OCI-M1 (cell line): ENCODE measurements around the gene ZBTB46.
A peak's percentile ranks its signal among the peaks of the same experiment; 100 is the strongest.
"Not testable (repeated sequence)": the region's sequence is repeated elsewhere in the genome, so short reads cannot be mapped to it uniquely, and the experiment has no call there.

Experiments
- DNase-seq: peaks from one replicate; lab custom pipeline; 2025; lab: John Stamatoyannopoulos, UW

Gene ZBTB46

DNA sequence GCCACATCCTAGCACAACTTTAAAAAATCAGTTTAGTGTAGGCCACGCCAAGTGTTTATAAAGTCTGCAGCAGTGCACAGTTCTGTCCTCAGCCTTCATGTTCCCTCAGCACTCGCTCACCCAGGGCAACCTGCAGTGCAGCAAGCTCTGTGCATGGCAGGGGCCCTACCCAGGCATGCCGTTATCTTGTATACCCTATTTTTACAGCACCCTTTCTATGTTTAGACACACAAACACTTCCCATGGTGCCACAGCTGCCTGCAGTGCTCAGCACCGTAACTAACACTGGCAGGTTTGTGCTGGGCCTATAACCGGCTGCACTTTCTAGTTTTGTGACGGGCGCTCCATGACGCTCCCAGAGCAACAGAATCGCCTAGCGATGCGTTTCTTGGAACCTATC lies 43.8 kb downstream of the ZBTB46 start:
- DNase-seq = no peak

DNA sequence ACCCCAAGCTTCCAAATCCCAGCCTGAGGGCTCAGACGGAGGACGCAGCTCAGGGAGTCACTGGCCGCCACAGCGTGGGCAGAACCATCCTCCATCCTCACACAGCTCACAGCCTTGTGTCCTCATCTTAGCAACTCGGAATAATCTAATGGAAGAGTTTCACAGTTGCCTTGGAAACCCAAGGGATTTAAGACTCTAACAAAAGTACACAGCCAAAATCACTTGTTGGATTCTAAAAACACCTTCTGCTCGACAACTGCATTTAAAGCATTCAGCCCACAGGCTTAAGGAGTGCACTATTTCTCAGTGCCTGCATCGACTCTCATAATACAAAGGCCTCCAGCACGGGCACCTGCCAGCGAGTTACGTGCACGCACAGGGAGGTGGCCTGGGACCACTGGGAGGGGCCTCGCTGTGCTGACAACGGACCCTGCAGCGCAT lies 45.4 kb downstream of the ZBTB46 start:
- DNase-seq = no peak

DNA sequence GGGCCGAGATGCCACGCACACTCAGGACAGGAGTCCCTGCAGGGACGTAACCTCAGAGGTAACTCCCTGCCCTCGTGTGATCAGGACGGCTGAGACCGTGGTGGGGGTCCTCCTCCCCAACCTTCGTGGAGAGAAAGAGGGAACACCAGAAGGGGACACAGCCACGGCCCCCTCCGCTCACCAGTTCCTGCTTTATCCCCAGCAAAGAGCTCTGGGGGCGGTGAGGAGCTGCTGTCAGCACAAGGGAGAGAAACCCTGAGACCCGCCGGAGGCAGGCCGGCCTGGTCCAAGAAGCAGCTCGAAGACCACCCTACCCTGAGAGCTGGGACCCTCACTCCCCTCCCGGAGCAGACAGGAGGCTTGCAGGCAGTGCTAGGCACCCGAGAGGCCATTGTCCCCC lies 47.1 kb downstream of the ZBTB46 start:
- no peak for DNase-seq

DNA sequence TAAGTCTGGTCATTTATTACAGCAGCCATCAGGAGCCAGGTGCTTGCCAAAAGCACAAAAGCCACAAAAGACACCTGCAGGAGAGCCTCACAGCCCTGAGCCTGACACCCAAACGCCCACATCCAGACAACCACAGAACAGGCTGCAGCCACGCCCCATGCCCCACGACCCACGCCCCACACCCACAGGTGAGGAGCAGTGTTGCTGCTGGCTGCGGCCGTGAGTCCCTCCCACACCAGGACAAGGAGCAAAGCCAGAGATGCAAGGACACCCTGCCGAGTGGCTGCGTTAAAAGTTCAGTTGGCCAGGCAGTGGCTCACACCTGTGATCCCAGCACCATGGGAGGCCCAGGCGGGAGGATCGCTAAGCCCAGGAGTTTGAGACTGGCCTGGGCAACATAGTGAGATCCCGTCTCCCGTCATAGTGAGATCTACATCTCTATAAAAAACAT lies 48.5 kb downstream of the ZBTB46 start:
- DNase-seq = no peak

DNA sequence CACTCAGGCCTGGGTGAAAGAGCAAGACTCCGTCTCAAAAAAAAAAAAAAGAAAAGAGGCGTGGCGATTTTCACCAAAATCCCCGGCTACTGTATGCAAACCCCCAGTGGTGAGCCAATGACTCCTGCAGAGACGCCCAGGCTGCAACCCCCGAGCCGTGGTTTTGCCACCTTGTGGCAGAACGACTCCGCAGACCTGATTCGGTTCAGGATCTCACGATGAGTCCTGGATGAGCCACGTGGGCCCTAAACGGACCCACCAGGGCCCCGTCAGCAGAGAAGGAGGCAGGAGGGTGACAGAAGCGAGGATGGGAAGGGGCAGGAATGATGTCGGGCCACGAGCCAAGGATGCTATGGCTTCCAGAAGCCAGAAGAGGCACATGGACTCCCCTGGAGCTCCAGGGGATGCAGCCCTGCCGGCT lies 49.0 kb downstream of the ZBTB46 start:
- DNase-seq = no peak

DNA sequence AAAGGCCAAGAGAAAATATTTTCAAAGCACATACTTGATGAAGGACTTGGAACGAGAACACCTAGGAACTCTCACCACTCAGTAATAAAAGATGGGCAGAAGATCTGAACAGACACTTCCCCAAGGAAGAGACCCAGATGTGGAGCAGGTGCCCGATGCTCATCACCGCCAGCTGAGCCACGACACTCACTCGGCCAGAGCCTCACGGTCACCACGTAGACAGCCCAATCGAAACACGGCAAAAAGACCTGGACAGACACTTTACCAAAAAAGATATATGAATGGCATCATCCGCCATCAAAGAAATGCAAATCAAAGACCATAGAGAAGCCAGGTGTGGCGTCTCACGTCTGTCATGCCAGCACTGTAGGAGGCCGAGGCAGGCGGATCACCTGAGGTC lies 49.9 kb downstream of the ZBTB46 start:
- no peak for DNase-seq

DNA sequence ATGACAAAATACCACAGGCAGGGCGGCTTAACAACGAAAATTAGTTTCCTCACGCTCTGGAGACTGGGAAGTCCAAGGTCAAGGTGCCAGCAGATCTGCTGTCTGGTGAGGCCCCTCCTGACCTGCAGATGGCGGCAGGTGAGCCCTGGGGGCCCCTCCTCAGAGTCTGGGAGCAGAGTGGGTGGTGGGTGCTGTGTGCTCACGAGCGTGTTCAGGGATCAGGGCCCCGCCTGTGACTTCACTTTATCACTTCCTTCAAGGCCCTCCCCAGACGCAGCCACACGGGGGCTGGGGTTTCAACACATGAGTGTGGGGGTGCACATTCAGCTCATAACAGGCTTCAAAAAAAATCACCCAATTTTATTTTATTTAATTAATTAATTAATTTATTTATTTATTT lies 52.2 kb downstream of the ZBTB46 start:
- no peak for DNase-seq

DNA sequence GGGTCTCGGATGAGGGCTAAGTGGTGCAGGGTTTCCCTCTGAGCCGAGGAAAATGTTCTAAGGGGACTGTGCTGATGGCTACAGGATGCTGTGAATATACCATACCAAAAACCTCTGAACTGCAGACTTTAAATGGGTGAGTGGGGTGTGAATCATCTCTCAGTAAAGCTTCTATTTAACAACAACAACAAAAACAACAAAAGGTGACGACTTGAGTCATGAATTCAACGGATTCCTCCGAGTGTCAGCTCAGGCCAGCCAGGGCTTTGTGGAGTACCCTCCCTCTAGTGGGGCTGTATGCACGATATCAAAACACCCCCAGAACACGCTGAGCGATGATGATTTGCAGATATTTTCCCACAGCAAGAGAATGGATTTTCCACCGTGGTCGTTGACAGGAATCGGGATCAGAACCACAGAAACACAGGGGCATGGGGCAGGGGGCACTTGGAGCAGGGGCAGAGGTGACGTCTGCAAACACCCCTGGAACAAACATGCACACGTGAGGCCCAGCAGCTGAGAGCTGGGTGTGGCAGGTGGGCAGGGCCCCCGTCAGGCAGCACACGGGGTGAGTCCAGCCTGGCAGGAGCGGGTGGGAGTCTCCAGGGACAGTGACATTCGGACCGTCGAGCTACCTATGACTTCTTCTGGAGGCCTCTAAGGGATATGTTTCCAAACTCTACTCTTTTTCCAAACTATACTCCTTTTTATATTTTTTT lies 52.9 kb downstream of the ZBTB46 start:
- no peak for DNase-seq

DNA sequence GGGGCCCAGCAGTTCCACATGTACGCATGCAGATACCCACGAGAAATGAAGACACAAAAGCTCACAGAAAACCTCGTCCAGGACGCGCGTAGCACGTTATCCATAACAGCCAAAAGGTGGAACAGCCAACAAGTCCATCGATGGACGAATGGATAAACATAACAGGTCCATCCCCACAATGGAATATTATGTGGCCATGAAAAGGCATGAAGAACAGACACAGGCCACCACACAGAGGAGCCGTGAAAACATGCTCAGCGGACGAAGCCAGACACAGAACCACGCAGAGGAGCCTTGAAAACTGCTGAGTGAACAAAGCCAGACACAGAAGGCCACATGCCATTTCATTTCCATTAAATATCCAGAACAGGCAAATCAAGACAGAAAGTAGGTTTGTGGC lies 53.5 kb downstream of the ZBTB46 start:
- no peak for DNase-seq

DNA sequence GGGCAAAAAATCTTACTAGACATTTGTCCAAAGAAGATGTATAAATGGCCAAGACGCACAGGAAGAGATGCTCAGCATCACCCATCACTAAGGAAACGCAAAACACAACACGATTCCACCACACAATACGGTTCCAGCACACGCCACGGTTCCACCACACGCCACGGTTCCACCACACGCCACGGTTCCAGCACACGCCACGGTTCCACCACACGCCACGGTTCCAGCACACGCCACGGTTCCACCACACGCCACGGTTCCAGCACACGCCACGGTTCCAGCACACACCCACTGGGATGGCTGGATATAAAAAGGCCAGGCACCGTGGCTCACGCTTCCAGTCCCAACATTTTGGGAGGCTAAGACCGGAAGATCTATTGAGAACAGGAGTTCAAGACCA lies 54.2 kb downstream of the ZBTB46 start:
- not testable (repeated sequence) for DNase-seq

DNA sequence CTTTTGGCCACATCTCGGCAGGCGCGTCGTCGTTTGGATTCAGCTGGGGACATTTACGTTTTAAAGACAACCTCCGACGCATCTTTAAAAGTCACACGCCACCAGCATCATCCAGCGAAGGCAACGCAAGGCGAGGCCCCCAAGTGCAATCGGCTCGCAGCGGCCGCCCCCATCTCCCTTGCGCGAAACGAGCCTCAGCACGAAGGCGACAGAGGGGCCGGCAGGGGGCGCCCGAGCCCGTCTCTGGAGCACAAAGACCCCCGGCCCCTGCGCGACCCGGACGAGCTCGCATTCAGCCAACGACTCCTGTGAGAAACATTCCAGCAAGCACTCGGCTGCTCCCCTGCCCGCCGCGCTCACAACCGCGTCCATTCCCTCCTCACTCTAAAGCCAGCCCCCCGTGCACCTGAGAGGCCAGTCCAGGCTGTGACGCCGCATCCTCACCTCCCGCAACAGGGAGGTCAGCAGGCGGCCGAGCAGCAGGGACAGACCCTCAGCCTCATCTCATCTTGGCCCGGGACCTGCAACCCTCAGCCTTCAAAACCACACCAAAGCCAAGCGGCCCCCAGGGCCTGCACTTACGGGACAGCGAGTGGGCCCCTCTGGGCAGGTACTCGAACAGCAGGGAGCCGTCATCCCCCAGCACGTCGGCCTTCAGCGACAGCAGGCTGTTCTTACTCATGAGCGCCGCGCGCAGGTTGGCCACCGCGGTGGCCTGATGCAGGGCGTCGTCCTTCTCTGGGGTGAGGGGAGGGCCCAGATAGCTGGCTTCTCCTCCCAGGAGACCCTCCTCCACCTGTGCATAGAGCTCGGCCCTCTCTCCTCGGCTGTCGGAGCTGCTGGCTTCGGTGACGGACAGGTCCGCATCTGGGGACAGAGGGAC lies 55.7 kb downstream of the ZBTB46 start:
- no peak for DNase-seq

DNA sequence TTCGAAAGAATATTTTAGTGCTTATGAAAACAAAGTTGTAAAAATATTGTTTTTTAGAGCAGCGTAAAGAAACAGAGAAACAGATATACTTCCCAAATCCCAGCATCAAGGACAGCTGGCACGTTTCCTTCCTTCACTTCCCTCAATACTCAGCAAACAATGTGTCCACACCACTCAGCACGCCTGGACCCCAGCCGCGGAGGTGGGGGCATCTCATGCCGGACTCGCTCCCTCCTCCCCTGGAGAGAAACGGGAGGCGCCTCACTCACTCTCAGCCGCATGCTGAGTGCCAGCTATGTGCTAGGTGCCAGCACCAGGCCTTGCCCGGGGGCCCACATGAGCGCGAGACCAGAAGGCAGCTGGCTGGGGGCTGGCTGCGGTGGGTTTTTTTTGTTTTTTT lies 56.8 kb downstream of the ZBTB46 start:
- DNase-seq = no peak

DNA sequence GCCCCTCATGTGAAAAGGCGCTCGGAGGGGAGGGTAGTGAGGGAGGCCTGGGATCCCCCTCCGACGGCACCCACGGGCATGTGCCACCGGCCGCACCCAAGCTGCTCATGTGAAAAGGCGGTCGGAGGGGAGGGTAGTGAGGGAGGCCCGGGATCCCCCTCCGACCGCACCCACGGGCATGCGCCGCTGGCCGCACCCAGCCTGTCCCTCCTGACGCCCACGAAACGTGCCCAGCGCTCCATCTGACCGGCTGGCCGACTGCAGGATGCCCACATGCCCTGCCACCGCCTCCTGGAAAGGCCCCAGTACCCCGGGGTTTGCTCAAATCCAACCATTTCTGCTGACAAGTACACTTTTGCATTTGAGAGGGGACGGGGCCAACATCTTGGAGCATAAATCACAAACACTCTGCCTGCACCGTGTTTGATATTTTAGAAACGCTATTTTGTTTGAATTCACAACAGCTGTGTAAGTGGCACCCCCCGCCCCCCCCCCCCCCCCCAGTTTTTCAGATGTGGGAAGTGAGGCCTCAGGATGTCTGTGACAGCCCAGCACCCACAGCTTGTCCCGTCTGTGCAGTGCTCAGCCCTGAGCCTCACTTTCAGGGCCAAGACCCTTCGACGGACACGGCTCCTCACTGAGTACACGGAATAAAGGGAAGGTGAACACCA lies 57.4 kb downstream of the ZBTB46 start:
- no peak for DNase-seq

DNA sequence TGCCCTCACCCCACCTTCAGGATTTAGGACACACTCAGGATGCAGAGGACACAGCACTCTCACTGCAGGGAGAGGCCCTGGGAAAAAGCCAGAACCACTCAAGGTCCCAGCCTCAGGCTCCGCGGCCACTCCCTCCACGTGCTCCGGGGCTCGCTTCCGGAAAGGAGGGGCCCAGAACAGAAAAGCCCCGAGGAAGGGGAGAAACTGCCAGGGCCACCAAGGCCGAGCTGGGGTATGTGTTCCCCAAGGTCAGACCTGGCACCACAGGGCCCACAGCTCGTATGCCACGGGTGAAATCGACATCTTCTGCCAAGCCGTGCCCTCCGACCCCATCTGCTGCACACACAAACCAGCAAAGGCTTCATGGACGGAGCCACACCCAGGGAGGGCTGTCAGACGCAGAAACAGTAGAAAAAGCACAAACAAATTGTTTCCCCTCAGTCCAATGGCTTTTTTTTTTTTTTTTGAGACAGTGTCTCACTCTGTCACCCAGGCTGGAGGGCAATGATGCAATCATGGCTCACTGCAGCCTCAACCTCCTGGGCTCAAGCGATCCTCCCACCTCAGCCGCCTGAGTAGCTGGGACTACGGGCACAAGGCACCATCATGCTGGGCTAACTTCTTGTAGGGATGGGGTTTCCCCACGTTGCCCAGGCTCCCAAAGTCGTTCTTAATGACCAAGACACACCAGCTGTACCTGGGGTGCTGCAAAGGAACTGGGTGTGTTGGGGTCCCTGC lies 58.1 kb downstream of the ZBTB46 start:
- DNase-seq = peak; percentile 32

DNA sequence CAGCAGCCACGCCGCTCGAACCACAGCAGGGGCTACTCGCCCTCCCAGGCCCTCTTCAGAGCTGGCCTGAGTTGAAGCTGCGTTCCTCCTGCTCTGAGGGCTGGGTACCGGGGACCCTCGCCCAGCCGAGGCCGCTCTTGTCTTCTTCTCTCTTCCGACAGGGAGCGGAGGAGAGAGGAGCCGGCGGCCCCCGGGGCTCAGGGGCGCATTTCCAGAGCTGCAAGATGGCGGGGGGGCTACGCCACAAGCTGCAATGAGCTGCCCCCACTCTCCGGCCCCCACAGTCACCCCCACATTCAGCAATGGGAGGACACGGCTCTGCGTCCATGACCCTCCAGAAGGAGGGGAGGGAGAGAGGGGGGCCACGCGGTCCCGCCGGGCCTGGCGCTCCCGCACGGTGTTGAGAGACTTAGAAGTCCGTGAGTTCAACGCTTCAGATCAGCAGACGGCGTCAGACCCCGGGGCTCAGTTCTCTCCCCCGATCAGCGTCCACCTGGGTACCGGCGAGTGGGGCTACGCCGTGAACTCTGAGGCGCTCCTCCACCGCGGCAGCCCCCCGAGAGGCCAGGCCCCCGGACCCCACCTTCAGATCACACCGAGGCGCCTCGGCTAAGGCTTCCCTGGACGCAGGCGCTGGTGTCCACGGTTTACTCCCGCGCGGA lies 59.9 kb downstream of the ZBTB46 start:
- no peak for DNase-seq

DNA sequence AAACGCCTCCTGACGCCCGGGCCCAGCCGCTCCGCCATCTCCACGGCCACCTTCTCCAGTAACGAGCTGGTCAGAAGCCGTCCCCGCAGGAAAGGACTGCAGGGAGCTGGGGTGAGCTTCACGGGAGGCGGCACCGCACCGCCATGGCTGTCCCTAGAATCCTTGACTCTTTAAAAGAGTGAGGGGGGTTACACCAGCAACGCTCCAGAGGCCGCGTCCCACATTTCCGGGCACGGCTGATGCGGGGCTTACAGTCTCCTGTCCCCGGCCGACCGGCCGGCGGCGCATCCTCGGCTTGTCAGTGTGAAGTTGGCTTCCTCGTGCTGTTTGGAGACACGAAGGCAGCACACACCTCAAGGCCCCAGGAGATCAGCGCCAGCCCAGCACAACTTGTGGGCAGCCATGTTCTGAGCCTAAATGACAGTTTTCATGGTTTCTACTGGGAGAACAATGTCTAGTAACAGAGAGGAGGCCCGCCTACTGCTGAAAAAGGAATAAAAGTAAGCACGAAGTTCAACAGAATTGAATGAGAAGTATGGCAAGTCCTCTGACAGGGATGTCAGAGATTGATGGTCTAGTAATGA lies 61.1 kb downstream of the ZBTB46 start:
- DNase-seq = no peak

DNA sequence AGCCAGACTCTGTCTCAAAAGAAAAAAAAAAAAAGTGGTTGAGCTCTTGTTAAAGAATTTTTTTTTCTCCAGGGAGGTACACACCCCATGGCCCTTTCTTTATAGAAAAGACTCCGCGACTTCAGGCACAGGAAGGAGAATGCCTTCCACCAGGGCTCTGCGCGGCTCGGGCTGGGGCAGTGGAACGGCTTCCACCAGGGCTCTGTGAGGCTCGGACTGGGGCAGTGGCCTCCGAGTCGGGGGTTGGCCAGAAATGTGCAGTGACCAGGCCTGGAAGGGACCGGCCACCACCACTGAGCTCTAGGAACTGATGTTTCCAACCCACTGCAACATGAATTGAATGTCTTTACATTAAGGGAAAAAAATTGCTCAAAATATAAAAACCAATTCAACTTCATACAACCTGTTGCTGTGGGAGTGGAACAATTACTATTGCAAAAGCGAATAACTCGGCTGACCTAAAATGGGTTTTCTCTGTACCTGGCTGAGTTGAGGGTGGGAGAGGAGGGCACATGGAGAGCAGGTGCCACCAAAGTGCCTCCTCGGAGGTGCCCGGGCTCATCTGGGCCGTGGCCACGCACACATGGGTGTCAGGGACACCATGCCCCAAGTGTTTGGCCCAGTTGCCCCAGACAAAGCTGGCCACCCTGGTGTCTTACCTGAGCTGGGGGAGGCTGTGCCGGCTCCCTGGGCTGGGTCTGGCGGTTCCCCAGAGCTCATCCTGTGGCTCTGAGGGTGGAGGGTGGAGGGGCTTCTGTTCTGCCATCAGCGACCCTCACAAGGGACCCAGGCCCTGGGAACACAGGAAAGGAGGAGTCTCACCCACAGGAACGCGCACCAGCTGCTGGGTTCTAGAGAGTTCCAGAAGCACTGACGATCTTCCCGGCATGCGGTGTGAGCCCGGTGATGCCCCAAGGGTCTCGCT lies 62.2 kb downstream of the ZBTB46 start:
- DNase-seq = no peak

DNA sequence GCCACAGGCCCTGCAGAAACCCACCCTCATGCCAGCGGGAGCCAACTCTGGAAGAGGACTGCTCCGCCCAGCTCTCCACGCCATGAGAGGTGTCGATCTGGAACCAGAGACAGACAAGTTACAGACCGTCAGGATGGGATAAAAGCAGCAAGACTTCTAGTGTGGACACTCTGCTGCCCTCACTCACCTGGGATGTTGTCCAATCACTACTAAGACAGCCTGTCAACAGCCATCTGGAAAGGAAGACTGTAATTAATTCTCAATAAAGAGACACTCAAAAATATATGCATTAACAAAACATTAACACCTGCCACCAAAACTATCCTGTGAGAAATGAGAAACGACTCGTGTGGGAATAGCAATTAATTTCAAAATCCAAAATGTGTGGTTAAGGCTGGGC lies 63.2 kb downstream of the ZBTB46 start:
- DNase-seq = no peak

DNA sequence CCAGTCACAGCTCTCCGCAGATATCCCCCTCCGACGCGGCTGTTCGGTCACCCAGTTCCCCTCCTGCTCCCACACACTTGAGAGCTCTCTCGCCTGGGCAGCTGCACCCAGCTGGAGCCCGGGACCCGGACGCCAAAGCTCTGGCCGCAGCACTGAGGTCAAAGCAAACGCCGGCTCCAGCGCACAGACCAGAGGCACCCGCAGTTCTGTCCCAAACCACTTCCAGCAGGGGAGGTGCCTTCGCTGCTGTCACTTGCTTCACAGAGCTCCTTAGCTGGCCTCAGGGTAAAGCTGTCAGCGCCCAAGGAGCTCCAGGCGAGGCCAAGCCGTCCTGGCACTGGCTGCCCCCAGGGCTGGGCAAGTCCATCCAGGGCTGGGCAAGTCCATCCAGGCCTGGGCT lies 63.6 kb downstream of the ZBTB46 start:
- DNase-seq = no peak
